Measurements from ENCODE around the gene NEO1. TPM values are rescaled to one million over a fixed set of nuclear protein-coding genes. Genes with fewer than 3 reads are reported as not detected.

Gene NEO1
- total and polyA plus RNA-seq, 11 donors = 4.4 to 31.5 (median 11.9) TPM

GRCh38 chr15:73172508-73172907 lies 120.2 kb downstream of the NEO1 start:
- Histone ChIP-seq H3K4me1 (no peaks in the 10 kb centered on the region), H3K27ac (no peak overlapping the region), H3K36me3 (peaks cover 0 to 13% (median under 1%) of the 10 kb centered on the region in 9 donors), H3K27me3 (no peaks in the 10 kb centered on the region), H3K9me3 (no peaks in the 10 kb centered on the region), H3K4me3 (no peak overlapping the region)
- intact Hi-C loops (cut with DNase I) = no loop called here
- TF ChIP-seq POLR2A (IDR thresholded peaks at IDR 0.05) = no peak
- TF ChIP-seq, protein P1, sequence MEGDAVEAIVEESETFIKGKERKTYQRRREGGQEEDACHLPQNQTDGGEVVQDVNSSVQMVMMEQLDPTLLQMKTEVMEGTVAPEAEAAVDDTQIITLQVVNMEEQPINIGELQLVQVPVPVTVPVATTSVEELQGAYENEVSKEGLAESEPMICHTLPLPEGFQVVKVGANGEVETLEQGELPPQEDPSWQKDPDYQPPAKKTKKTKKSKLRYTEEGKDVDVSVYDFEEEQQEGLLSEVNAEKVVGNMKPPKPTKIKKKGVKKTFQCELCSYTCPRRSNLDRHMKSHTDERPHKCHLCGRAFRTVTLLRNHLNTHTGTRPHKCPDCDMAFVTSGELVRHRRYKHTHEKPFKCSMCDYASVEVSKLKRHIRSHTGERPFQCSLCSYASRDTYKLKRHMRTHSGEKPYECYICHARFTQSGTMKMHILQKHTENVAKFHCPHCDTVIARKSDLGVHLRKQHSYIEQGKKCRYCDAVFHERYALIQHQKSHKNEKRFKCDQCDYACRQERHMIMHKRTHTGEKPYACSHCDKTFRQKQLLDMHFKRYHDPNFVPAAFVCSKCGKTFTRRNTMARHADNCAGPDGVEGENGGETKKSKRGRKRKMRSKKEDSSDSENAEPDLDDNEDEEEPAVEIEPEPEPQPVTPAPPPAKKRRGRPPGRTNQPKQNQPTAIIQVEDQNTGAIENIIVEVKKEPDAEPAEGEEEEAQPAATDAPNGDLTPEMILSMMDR (IDR thresholded peaks at IDR 0.05) = no peak
- no peak for ATAC-seq
- DNase-seq = no peak

DNA sequence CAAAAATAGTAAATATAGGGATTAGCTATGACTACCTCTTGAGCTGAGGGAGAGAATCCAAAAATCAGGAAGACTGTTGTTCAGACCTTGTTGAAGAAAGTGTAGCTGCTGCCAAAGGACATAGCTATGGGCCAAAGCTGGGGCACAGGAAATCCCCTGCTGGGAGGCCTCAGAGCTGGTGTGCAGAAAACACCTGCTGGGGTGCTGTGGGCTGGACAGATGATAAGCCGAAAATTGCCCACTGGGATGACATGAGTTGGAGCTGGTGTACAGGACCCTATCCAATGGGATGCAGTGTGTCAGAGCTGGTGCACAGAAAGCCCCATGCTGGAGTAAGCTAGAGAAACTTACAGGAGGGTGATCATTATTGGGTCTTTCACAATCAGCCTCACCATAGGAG lies 121.9 kb downstream of the NEO1 start:
- TF ChIP-seq, protein P1 (IDR thresholded peaks at IDR 0.05) = no peak
- no peak for TF ChIP-seq POLR2A (IDR thresholded peaks at IDR 0.05)
- H3K9me3 ChIP-seq = no peaks in the 10 kb centered on the region
- no peaks in the 10 kb centered on the region for H3K4me1 ChIP-seq
- 83 to 100% (median 93%) methylated on average over 1 of the region's 1 CpG for WGBS, 4 donors
- H3K4me3 ChIP-seq = no peak overlapping the region
- intact Hi-C loops (cut with DNase I) = no loop called here
- H3K27ac ChIP-seq = no peak overlapping the region
- DNase-seq = no peak
- ATAC-seq = no peak
- peaks cover 0 to 28% (median 7%) of the 10 kb centered on the region in 9 donors for H3K36me3 ChIP-seq
- no peaks in the 10 kb centered on the region for H3K27me3 ChIP-seq

DNA sequence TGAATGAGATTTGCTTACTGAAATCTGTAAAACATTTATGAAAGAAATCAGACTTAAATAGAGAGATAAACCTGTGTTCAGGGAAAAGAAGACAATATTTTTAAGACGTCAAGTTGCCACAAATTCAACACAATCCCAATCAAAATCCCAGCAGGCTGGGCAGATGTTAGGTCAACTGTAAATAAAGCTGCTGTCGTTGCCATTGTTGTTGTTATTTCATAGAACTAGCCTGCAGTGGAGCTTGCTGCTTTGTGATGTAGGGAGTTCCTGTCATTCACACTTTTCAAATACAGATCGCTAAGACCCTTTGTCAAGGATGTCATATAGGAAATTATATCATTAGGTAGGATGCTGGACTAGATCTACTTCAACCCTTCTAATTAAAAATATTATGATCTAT lies 123.1 kb downstream of the NEO1 start:
- intact Hi-C loops (cut with DNase I) = no loop called here
- H3K27ac ChIP-seq = no peak overlapping the region
- H3K27me3 ChIP-seq = no peaks in the 10 kb centered on the region
- peaks cover 0 to 30% (median 7%) of the 10 kb centered on the region in 9 donors for H3K36me3 ChIP-seq
- H3K4me3 ChIP-seq = no peak overlapping the region
- 64 to 71% (median 68%) methylated on average over 3 of the region's 3 CpGs for WGBS, 4 donors
- no peak for DNase-seq
- H3K4me1 ChIP-seq = no peaks in the 10 kb centered on the region
- TF ChIP-seq, protein P1 (IDR thresholded peaks at IDR 0.05) = no peak
- TF ChIP-seq POLR2A (IDR thresholded peaks at IDR 0.05) = no peak
- ATAC-seq = no peak
- no peaks in the 10 kb centered on the region for H3K9me3 ChIP-seq

- no peak for TF ChIP-seq POLR2A (IDR thresholded peaks at IDR 0.05)
- TF ChIP-seq, protein P1 (IDR thresholded peaks at IDR 0.05) = no peak
- Histone ChIP-seq H3K27me3 (no peaks in the 10 kb centered on the region), H3K36me3 (peaks cover 0 to 30% (median 7%) of the 10 kb centered on the region in 9 donors), H3K9me3 (peaks cover 0 to 9% (median 0%) of the 10 kb centered on the region in 12 donors), H3K4me3 (no peak overlapping the region), H3K27ac (no peak overlapping the region), H3K4me1 (no peaks in the 10 kb centered on the region)
- DNase-seq = no peak
- no peak for ATAC-seq
- intact Hi-C loops (cut with DNase I) = no loop called here
- WGBS, 4 donors = 89 to 95% (median 91%) methylated on average over 2 of the region's 2 CpGs
Observed at GRCh38 chr15:73176598-73176997, 124.3 kb downstream of the NEO1 start.
